Activated naive CD8-positive, alpha-beta T cell treated with anti-CD3 and anti-CD28 coated beads, Interleukin-2, amount 50 U/mL, for 24 hours (primary cell): ENCODE results near the gene FAM8A1.

Experiments used
- ATAC-seq: fragments of 150-1000 bp; cut with Tn5 transposase; one replicate; pipeline ENCODE4 v1.10.0; 2021
- DNase-seq: peaks from one replicate; pipeline ENCODE4 v3.0.0; 2021
- H3K27ac Mint-ChIP-seq: one replicate; pipeline ENCODE4 v1.8.0; 2021; ENCODE audit warnings: mild to moderate bottlenecking, mixed read lengths
- H3K27me3 Mint-ChIP-seq: one replicate; pipeline ENCODE4 v1.8.0; 2021; ENCODE audit warnings: mixed read lengths
- H3K36me3 Mint-ChIP-seq: one replicate; pipeline ENCODE4 v1.8.0; 2021; ENCODE audit warnings: low read depth, mixed read lengths
- H3K4me1 Mint-ChIP-seq: one replicate; pipeline ENCODE4 v1.8.0; 2021; ENCODE audit warnings: mixed read lengths
- H3K4me3 Mint-ChIP-seq: one replicate; pipeline ENCODE4 v1.8.0; 2021; ENCODE audit warnings: mild to moderate bottlenecking, moderate library complexity, mixed read lengths
- H3K9me3 Mint-ChIP-seq: one replicate; pipeline ENCODE4 v1.8.0; 2021; ENCODE audit warnings: mixed read lengths

Gene FAM8A1

GRCh38 chr6:17628873-17629272 is 28.8 kb downstream of the FAM8A1 start:
- Mint-ChIP-seq H3K27ac (no peak overlapping the region), H3K36me3 (peaks cover 76% of the 10 kb centered on the region), H3K4me3 (no peak overlapping the region), H3K9me3 (no peaks in the 10 kb centered on the region), H3K27me3 (no peaks in the 10 kb centered on the region), H3K4me1 (peaks cover 29% of the 10 kb centered on the region)
- ATAC-seq (no peak), DNase-seq (no peak)

- ATAC-seq (no peak), DNase-seq (no peak)
- H3K4me1 Mint-ChIP-seq, result peaks cover 36% of the 10 kb centered on the region
- H3K27ac Mint-ChIP-seq, result peak overlapping the region; percentile 16
- no peaks in the 10 kb centered on the region for H3K9me3 Mint-ChIP-seq
- H3K36me3 Mint-ChIP-seq, result peaks cover 70% of the 10 kb centered on the region
- H3K27me3 Mint-ChIP-seq, result no peaks in the 10 kb centered on the region
- no peak overlapping the region for H3K4me3 Mint-ChIP-seq
These were observed 29.9 kb downstream of the FAM8A1 start for GRCh38 chr6:17629824-17630510.

- no peak overlapping the region for H3K4me3 Mint-ChIP-seq
- H3K27ac Mint-ChIP-seq, result no peak overlapping the region
These were observed 30.5 kb downstream of the FAM8A1 start for GRCh38 chr6:17630511-17631073.

GRCh38 chr6:17632934-17633333 is 32.8 kb downstream of the FAM8A1 start:
- H3K36me3 Mint-ChIP-seq, result peaks cover 72% of the 10 kb centered on the region
- peaks cover 48% of the 10 kb centered on the region for H3K4me1 Mint-ChIP-seq
- H3K4me3 Mint-ChIP-seq, result no peak overlapping the region
- peak overlapping the region; percentile 78 for H3K27ac Mint-ChIP-seq
- H3K27me3 Mint-ChIP-seq, result no peaks in the 10 kb centered on the region
- H3K9me3 Mint-ChIP-seq, result no peaks in the 10 kb centered on the region
- DNase-seq (no peak), ATAC-seq (no peak)

More at GRCh38 chr6:17630511-17631073, 30.5 kb downstream of the FAM8A1 start:
- peaks cover 41% of the 10 kb centered on the region for H3K4me1 Mint-ChIP-seq
- no peaks in the 10 kb centered on the region for H3K9me3 Mint-ChIP-seq
- H3K36me3 Mint-ChIP-seq, result peaks cover 70% of the 10 kb centered on the region
- DNase-seq (no peak), ATAC-seq (no peak)
- no peaks in the 10 kb centered on the region for H3K27me3 Mint-ChIP-seq

- DNase-seq, result no peak
- Mint-ChIP-seq H3K9me3 (no peaks in the 10 kb centered on the region), H3K4me3 (peak overlapping the region; percentile 30), H3K4me1 (peaks cover 50% of the 10 kb centered on the region), H3K27me3 (no peaks in the 10 kb centered on the region), H3K27ac (peak overlapping the region; percentile 78), H3K36me3 (peaks cover 73% of the 10 kb centered on the region)
- peak; percentile 84 for ATAC-seq
These were observed 33.5 kb downstream of the FAM8A1 start for GRCh38 chr6:17633465-17634188.

- Mint-ChIP-seq H3K4me3 (peak overlapping the region; percentile 35), H3K27ac (peak overlapping the region; percentile 69), H3K27me3 (no peaks in the 10 kb centered on the region), H3K36me3 (peaks cover 76% of the 10 kb centered on the region), H3K9me3 (no peaks in the 10 kb centered on the region), H3K4me1 (peaks cover 39% of the 10 kb centered on the region)
- ATAC-seq, result no peak
- DNase-seq, result no peak
These were observed 35.5 kb downstream of the FAM8A1 start for GRCh38 chr6:17635568-17635967.

- Mint-ChIP-seq H3K27me3 (no peaks in the 10 kb centered on the region), H3K4me3 (no peak overlapping the region), H3K4me1 (peaks cover 37% of the 10 kb centered on the region), H3K9me3 (no peaks in the 10 kb centered on the region), H3K27ac (peak overlapping the region; percentile 4), H3K36me3 (peaks cover 83% of the 10 kb centered on the region)
- DNase-seq (no peak), ATAC-seq (no peak)
These were observed 38.2 kb downstream of the FAM8A1 start for GRCh38 chr6:17638212-17638715.

- no peak for DNase-seq
- Mint-ChIP-seq H3K27ac (no peak overlapping the region), H3K36me3 (peaks cover 91% of the 10 kb centered on the region), H3K27me3 (no peaks in the 10 kb centered on the region), H3K9me3 (no peaks in the 10 kb centered on the region), H3K4me1 (peaks cover 17% of the 10 kb centered on the region), H3K4me3 (no peak overlapping the region)
- ATAC-seq, result no peak
These were observed 40.4 kb downstream of the FAM8A1 start for GRCh38 chr6:17640477-17640917.

- DNase-seq (no peak), ATAC-seq (no peak)
- Mint-ChIP-seq H3K27ac (no peak overlapping the region), H3K9me3 (no peaks in the 10 kb centered on the region), H3K27me3 (no peaks in the 10 kb centered on the region), H3K36me3 (peaks cover 62% of the 10 kb centered on the region), H3K4me3 (no peak overlapping the region), H3K4me1 (peaks cover 21% of the 10 kb centered on the region)
These were observed 48.6 kb downstream of the FAM8A1 start for GRCh38 chr6:17648745-17649144.

GRCh38 chr6:17650656-17651309 is 50.7 kb downstream of the FAM8A1 start:
- no peak overlapping the region for H3K27ac Mint-ChIP-seq
- H3K27me3 Mint-ChIP-seq, result no peaks in the 10 kb centered on the region
- peaks cover 61% of the 10 kb centered on the region for H3K36me3 Mint-ChIP-seq
- H3K4me3 Mint-ChIP-seq, result no peak overlapping the region
- DNase-seq, result no peak
- peaks cover 36% of the 10 kb centered on the region for H3K4me1 Mint-ChIP-seq
- no peaks in the 10 kb centered on the region for H3K9me3 Mint-ChIP-seq
- ATAC-seq, result no peak

- DNase-seq (no peak), ATAC-seq (peak; percentile 94)
- Mint-ChIP-seq H3K36me3 (peaks cover 69% of the 10 kb centered on the region), H3K27ac (peak overlapping the region; percentile 75), H3K4me1 (peaks cover 39% of the 10 kb centered on the region), H3K9me3 (no peaks in the 10 kb centered on the region), H3K4me3 (no peak overlapping the region), H3K27me3 (no peaks in the 10 kb centered on the region)
These were observed 53.2 kb downstream of the FAM8A1 start for GRCh38 chr6:17653198-17653882.

GRCh38 chr6:17656092-17656491 is 56.0 kb downstream of the FAM8A1 start:
- no peak overlapping the region for H3K4me3 Mint-ChIP-seq
- ATAC-seq (no peak), DNase-seq (no peak)
- H3K9me3 Mint-ChIP-seq, result no peaks in the 10 kb centered on the region
- H3K4me1 Mint-ChIP-seq, result peaks cover 33% of the 10 kb centered on the region
- no peak overlapping the region for H3K27ac Mint-ChIP-seq
- no peaks in the 10 kb centered on the region for H3K27me3 Mint-ChIP-seq
- H3K36me3 Mint-ChIP-seq, result peaks cover 70% of the 10 kb centered on the region

- no peaks in the 10 kb centered on the region for H3K9me3 Mint-ChIP-seq
- no peak for ATAC-seq
These were observed 56.5 kb downstream of the FAM8A1 start for GRCh38 chr6:17656644-17657043.

More at GRCh38 chr6:17656644-17657043, 56.5 kb downstream of the FAM8A1 start:
- Mint-ChIP-seq H3K36me3 (peaks cover 74% of the 10 kb centered on the region), H3K4me1 (peaks cover 33% of the 10 kb centered on the region), H3K4me3 (no peak overlapping the region), H3K27me3 (no peaks in the 10 kb centered on the region), H3K27ac (no peak overlapping the region)
- DNase-seq, result no peak
